Measurements from ENCODE around the gene UGGT2.
"Not testable (repeated sequence)": the region's sequence is repeated elsewhere in the genome, so short reads cannot be mapped to it uniquely, and the experiment has no call there.

DNA sequence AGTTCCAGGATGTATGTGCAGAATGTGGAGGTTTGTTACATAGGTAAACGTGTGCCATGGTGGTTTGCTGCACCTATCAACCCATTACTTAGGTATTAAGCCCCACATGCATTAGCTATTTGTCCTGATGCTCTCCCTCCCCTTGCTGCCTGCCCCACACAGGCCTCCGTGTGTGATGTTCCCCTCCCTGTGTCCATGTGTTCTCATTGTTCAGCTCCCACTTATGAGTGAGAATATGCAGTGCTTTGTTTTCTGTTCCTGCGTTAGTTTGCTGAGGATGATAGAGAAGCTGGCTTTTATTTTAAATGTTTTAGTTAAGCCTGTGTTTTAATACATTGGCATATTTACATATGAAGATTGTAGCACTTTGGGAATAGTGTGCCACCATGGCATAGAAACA lies 290.6 kb downstream of the UGGT2 start:
- TF ChIP-seq POLR2AphosphoS5 (IDR thresholded peaks at IDR 0.05); CTCF (IDR thresholded peaks at IDR 0.05 in 8 of 11, conservative IDR thresholded peaks at IDR 0.05 in 3 of 11): not testable (repeated sequence)
